Measurements from ENCODE around the gene TSR3. TPM values are rescaled to one million over a fixed set of nuclear protein-coding genes. Genes with fewer than 3 reads are reported as not detected.

Gene TSR3
- total RNA-seq, 4 donors from 2014 or later = 63.7 to 107 (median 103) TPM

- TF ChIP-seq POLR2A (IDR thresholded peaks at IDR 0.05) (no peak), CTCF (IDR thresholded peaks at IDR 0.05) (peak in 3 of 4 experiments; percentile 61 to 83 (median 69))
- peak; percentile 79 for ATAC-seq
- peaks cover 76% of the 10 kb centered on the region for H3K27me3 ChIP-seq
- H3K4me3 ChIP-seq = no peak overlapping the region
- WGBS, 2 donors (ENCODE audit: low coverage in 1 of 2) = 0% methylated on average over 1 of the region's 42 CpGs; no CpG with 5 or more reads in 1 of the 2 donors
- H3K4me1 ChIP-seq = peaks cover 0 to 20% (median 7%) of the 10 kb centered on the region in 3 donors
- no peak overlapping the region for H3K27ac ChIP-seq
- H3K9me3 ChIP-seq = no peaks in the 10 kb centered on the region
- H3K36me3 ChIP-seq = no peaks in the 10 kb centered on the region
Measured at GRCh38 chr16:1300664-1301476, 50.8 kb downstream of the TSR3 start.

DNA sequence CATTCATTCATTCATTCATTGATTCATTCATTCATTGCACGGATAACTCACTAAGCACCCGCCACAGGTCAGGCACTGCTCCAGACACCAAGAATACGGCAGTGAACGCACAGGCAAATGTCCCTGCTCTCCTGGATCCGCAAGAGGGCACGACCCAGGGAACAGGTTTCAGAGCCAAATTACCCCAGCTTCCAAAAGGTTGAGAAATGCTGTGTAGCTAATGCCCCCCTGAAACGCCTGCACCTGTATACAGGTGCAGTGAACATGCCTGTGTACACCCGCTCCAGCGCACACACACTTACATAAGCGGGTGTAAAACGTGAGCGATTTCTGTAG lies 51.8 kb downstream of the TSR3 start:
- 80 to 90% methylated on average over 2 to 8 of the region's 12 CpGs for WGBS, 2 donors (ENCODE audit: low coverage in 1 of 2)
- TF ChIP-seq EP300 (IDR thresholded peaks at IDR 0.05) = no peak
- TF ChIP-seq CTCF (IDR thresholded peaks at IDR 0.05) = no peak
- TF ChIP-seq POLR2A (IDR thresholded peaks at IDR 0.05) = no peak
- TF ChIP-seq POLR2AphosphoS5 (IDR thresholded peaks at IDR 0.05) = no peak
- H3K36me3 ChIP-seq = no peaks in the 10 kb centered on the region
- no peak overlapping the region for H3K4me3 ChIP-seq
- H3K27me3 ChIP-seq = peaks cover 86% of the 10 kb centered on the region
- H3K27ac ChIP-seq = no peak overlapping the region
- H3K9me3 ChIP-seq = no peaks in the 10 kb centered on the region
- no peak for ATAC-seq
- peaks cover 0 to 20% (median 7%) of the 10 kb centered on the region in 3 donors for H3K4me1 ChIP-seq

Other genes starting within 250 kb of the TSR3 start
- gene CACNA1H, start 198.8 kb downstream of the TSR3 start, total RNA-seq = 100 to 1,000 TPM; 133 to 330 (median 173) TPM
- 1 to 10 TPM in 1 of 4 donors, under 1 TPM in 1, not detected in 2; 0.31 to 3.0 TPM for gene TPSG1, start 126.6 kb downstream of the TSR3 start, total RNA-seq
- 100 to 1,000 TPM in 2 of 4 donors, 10 to 100 TPM in 2; 27.8 to 142 (median 91.8) TPM for gene TPSB2, start 121.7 kb downstream of the TSR3 start, total RNA-seq
- gene TPSAB1, start 111.2 kb downstream of the TSR3 start, total RNA-seq = 10 to 100 TPM; 39.8 to 94.6 (median 63.9) TPM
- gene TPSD1, start 95.8 kb downstream of the TSR3 start, total RNA-seq = 1 to 10 TPM in 3 of 4 donors, not detected in 1; 2.8 to 6.4 (median 3.7) TPM
- gene UBE2I, start 42.2 kb downstream of the TSR3 start, total RNA-seq = 10 to 100 TPM; 53.3 to 95.9 (median 76.9) TPM
- gene BAIAP3, start 18.2 kb downstream of the TSR3 start, total RNA-seq = 10 to 100 TPM in 1 of 4 donors, 1 to 10 TPM in 3; 1.1 to 14.2 (median 3.0) TPM
- gene GNPTG, start 53 bp upstream of the TSR3 start, total RNA-seq = 10 to 100 TPM; 45.1 to 55.3 (median 50.5) TPM
- 10 to 100 TPM; 12.3 to 29.4 (median 16.4) TPM for gene UNKL, start 62.8 kb upstream of the TSR3 start, total RNA-seq
- 10 to 100 TPM in 3 of 4 donors, 1 to 10 TPM in 1; 10.0 to 18.7 (median 13.8) TPM for gene UQCC4, start 68.9 kb upstream of the TSR3 start, total RNA-seq
- gene PERCC1, start 79.2 kb upstream of the TSR3 start, total RNA-seq = under 1 TPM in 1 of 4 donors, not detected in 3; 0.74 TPM
- gene CCDC154, start 92.7 kb upstream of the TSR3 start, total RNA-seq = not detected
- gene CLCN7, start 123.2 kb upstream of the TSR3 start, total RNA-seq = 10 to 100 TPM; 33.0 to 67.7 (median 39.2) TPM
- gene PTX4, start 137.1 kb upstream of the TSR3 start, total RNA-seq = under 1 TPM in 1 of 4 donors, not detected in 3; 0.40 TPM
- 10 to 100 TPM; 10.9 to 33.9 (median 20.8) TPM for gene TELO2, start 141.5 kb upstream of the TSR3 start, total RNA-seq
- gene TMEM204, start 181.8 kb upstream of the TSR3 start, total RNA-seq = 10 to 100 TPM; 28.6 to 48.2 (median 36.6) TPM